Breast epithelium (tissue), 3 donors: ENCODE measurements around the gene FNDC3B.

Source experiments
- CTCF ChIP-seq, 3 donors: fragments of 450-650 bp; IDR thresholded peaks; one replicate each; pipeline ENCODE4 v1.5.1; 2016 to 2017; ENCODE audit warnings: antibody characterized with exemption in 3 of 3, mild to moderate bottlenecking in 3 of 3, moderate library complexity in 3 of 3
- POLR2A ChIP-seq: fragments of 450-650 bp; IDR thresholded peaks from one replicate; pipeline ENCODE4 v1.6.1; 2016; ENCODE audit warnings: antibody characterized with exemption, mild to moderate bottlenecking, moderate library complexity
- POLR2AphosphoS5 ChIP-seq, 3 donors: sonication (generic); formaldehyde crosslinking; IDR thresholded peaks; one replicate each; pipeline ENCODE4 v1.6.1; 2017; ENCODE audit warnings: antibody characterized with exemption in 3 of 3

- TF ChIP-seq CTCF (IDR thresholded peaks at IDR 0.05) (no peak), POLR2A (no peak), POLR2AphosphoS5 (IDR thresholded peaks at IDR 0.05) (no peak)
These were observed 132.2 kb downstream of the FNDC3B start for GRCh38 chr3:172171396-172172075.
